Astrocyte (in vitro differentiated cells and primary cell): Measurements from ENCODE around the gene STX16.

ENCODE experiments used
- EZH2 ChIP-seq: IDR thresholded peaks from 2 replicates; pipeline ENCODE4 v1.6.1; 2012; ENCODE audit warnings: mild to moderate bottlenecking, low read length, inconsistent platforms; ENCODE audit not compliant: insufficient read depth
- TF ChIP-seq, protein P1 (sequence below): IDR thresholded peaks from 2 replicates; pipeline ENCODE4 v1.5.1; 2011; ENCODE audit warnings: low read depth, mild to moderate bottlenecking, inconsistent platforms, low read length, moderate library complexity; ENCODE audit not compliant: insufficient read depth

DNA sequence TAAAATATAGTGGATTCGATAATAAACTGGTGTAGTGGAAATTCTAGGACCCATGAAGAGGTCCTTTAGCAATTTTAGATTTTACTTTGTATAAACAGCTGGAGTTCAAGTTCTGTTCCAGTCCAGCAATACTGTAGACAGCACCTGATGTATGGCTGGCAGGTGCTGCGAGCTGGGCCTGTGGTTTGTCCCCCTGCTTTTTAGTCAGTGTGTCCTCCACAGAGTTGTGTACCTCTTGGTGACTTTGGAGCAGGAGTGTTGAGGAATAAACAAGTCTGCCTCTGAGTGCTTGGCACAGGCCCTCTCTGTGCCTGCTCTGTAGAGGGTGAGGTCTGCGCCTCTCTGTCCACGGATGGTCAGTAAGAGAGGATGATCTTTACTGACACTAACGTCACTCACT is 13.8 kb downstream of the STX16 start:
- TF ChIP-seq, protein P1, sequence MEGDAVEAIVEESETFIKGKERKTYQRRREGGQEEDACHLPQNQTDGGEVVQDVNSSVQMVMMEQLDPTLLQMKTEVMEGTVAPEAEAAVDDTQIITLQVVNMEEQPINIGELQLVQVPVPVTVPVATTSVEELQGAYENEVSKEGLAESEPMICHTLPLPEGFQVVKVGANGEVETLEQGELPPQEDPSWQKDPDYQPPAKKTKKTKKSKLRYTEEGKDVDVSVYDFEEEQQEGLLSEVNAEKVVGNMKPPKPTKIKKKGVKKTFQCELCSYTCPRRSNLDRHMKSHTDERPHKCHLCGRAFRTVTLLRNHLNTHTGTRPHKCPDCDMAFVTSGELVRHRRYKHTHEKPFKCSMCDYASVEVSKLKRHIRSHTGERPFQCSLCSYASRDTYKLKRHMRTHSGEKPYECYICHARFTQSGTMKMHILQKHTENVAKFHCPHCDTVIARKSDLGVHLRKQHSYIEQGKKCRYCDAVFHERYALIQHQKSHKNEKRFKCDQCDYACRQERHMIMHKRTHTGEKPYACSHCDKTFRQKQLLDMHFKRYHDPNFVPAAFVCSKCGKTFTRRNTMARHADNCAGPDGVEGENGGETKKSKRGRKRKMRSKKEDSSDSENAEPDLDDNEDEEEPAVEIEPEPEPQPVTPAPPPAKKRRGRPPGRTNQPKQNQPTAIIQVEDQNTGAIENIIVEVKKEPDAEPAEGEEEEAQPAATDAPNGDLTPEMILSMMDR = no peak
- no peak for TF ChIP-seq EZH2
